ENCODE data around the gene DSG1.
"Not testable (repeated sequence)": the region's sequence is repeated elsewhere in the genome, so short reads cannot be mapped to it uniquely, and the experiment has no call there.

DSG1 gene

GRCh38 chr18:31317860-31318259 is at the start of gene DSG1:
TSS of gene DSG1 (plus strand) at chr18:31318160. CDS start at chr18:31318301, 141 bp downstream.
- DNase-seq (ENCODE audit: low read depth in 3 of 3): no peak

GRCh38 chr18:31268985-31269406 is 49.0 kb upstream of the DSG1 start:
- no peak for DNase-seq (ENCODE audit: low read depth in 3 of 3)

- DNase-seq (ENCODE audit: low read depth in 3 of 3): no peak
Observed at GRCh38 chr18:31269566-31269965, 48.4 kb upstream of the DSG1 start.

GRCh38 chr18:31270578-31270977 is 47.4 kb upstream of the DSG1 start:
- DNase-seq (ENCODE audit: low read depth in 3 of 3): no peak

- DNase-seq (ENCODE audit: low read depth in 3 of 3): no peak
Observed at GRCh38 chr18:31273812-31274527, 44.0 kb upstream of the DSG1 start.

GRCh38 chr18:31274931-31275330 is 43.0 kb upstream of the DSG1 start:
- no peak for DNase-seq (ENCODE audit: low read depth in 3 of 3)

- DNase-seq (ENCODE audit: low read depth in 3 of 3): no peak
Observed at GRCh38 chr18:31275722-31276463, 42.1 kb upstream of the DSG1 start.

- no peak for DNase-seq (ENCODE audit: low read depth in 3 of 3)
Observed at GRCh38 chr18:31278609-31279071, 39.3 kb upstream of the DSG1 start.

- no peak for DNase-seq (ENCODE audit: low read depth in 3 of 3)
Observed at GRCh38 chr18:31280502-31280901, 37.5 kb upstream of the DSG1 start.

GRCh38 chr18:31281437-31281836 is 36.5 kb upstream of the DSG1 start:
- no peak for DNase-seq (ENCODE audit: low read depth in 3 of 3)

- not testable (repeated sequence) for DNase-seq (ENCODE audit: low read depth in 3 of 3)
Observed at GRCh38 chr18:31289446-31289845, 28.5 kb upstream of the DSG1 start.

GRCh38 chr18:31291688-31292087 is 26.3 kb upstream of the DSG1 start:
- DNase-seq (ENCODE audit: low read depth in 3 of 3): no peak

GRCh38 chr18:31294199-31294747 is 23.7 kb upstream of the DSG1 start:
- DNase-seq (ENCODE audit: low read depth in 3 of 3): no peak

- no peak for DNase-seq (ENCODE audit: low read depth in 3 of 3)
Observed at GRCh38 chr18:31297248-31297647, 20.7 kb upstream of the DSG1 start.

- no peak for DNase-seq (ENCODE audit: low read depth in 3 of 3)
Observed at GRCh38 chr18:31301201-31301655, 16.7 kb upstream of the DSG1 start.

GRCh38 chr18:31302991-31303390 is 15.0 kb upstream of the DSG1 start:
- DNase-seq (ENCODE audit: low read depth in 3 of 3): no peak

- no peak for DNase-seq (ENCODE audit: low read depth in 3 of 3)
Observed at GRCh38 chr18:31303771-31304170, 14.2 kb upstream of the DSG1 start.

- no peak for DNase-seq (ENCODE audit: low read depth in 3 of 3)
Observed at GRCh38 chr18:31309115-31309514, 8.8 kb upstream of the DSG1 start.

- no peak for DNase-seq (ENCODE audit: low read depth in 3 of 3)
Observed at GRCh38 chr18:31316974-31317373, 986 bp upstream of the DSG1 start.

GRCh38 chr18:31321719-31322118 is 3.8 kb downstream of the DSG1 start:
- DNase-seq (ENCODE audit: low read depth in 3 of 3): no peak

- DNase-seq (ENCODE audit: low read depth in 3 of 3): no peak
Observed at GRCh38 chr18:31325051-31325450, 7.1 kb downstream of the DSG1 start.

- no peak for DNase-seq (ENCODE audit: low read depth in 3 of 3)
Observed at GRCh38 chr18:31329787-31330438, 12.0 kb downstream of the DSG1 start.

All from stimulated activated CD4-positive, alpha-beta T cell treated with anti-CD3 and anti-CD28 coated beads, TNF-alpha, amount 100 ng/mL, for 4 hours (primary cell).